ENCODE measurements around the gene TRHDE.

TRHDE gene

GRCh38 chr12:72246370-72246769 lies 25.8 kb upstream of the TRHDE start:
- no peaks in the 10 kb centered on the region for H3K9me3 ChIP-seq (ENCODE audit: insufficient read depth, low read depth, low read length)
- no peaks in the 10 kb centered on the region for H3K79me1 ChIP-seq (ENCODE audit: low read length)
- no peak overlapping the region for H2BK12ac ChIP-seq (ENCODE audit: low read length)
- H3K14ac ChIP-seq (ENCODE audit: low read length) = no peak overlapping the region
- no peak overlapping the region for H4K8ac ChIP-seq (ENCODE audit: low read depth, low read length)
- no peak overlapping the region for H4K12ac ChIP-seq (ENCODE audit: low read depth, low read length)
- H2AK5ac ChIP-seq (ENCODE audit: low read length) = no peak overlapping the region
- no peak overlapping the region for H3K23ac ChIP-seq (ENCODE audit: low read length)
- H3K36me3 ChIP-seq (ENCODE audit: control insufficient read depth in 1 of 2, insufficient read depth in 2 of 2, low read length in 2 of 2) = no peaks in the 10 kb centered on the region
- H4K91ac ChIP-seq (ENCODE audit: low read depth, low read length) = no peak overlapping the region
- no peak overlapping the region for H2AFZ ChIP-seq (ENCODE audit: insufficient read depth, low read length, poor library complexity)
- H3K27ac ChIP-seq (ENCODE audit: low read depth, low read length) = no peak overlapping the region
- no peak overlapping the region for H2BK120ac ChIP-seq (ENCODE audit: insufficient read depth, low read length, poor library complexity)
- H3K4ac ChIP-seq (ENCODE audit: low read depth, low read length) = no peak overlapping the region
- H3K4me1 ChIP-seq (ENCODE audit: control insufficient read depth in 1 of 2, insufficient read depth in 2 of 2, low read length in 2 of 2) = no peaks in the 10 kb centered on the region
- H3K4me3 ChIP-seq (ENCODE audit: low read depth, low read length) = no peak overlapping the region
- no peaks in the 10 kb centered on the region for H3K27me3 ChIP-seq (ENCODE audit: insufficient read depth, low read length)
- DNase-seq = no peak
- no peak overlapping the region for H3K4me2 ChIP-seq (ENCODE audit: low read length)
- WGBS (ENCODE audit: extremely low coverage, insufficient coverage, insufficient read length) = no CpG with 5 or more reads among the region's 4 CpGs
- H3K79me2 ChIP-seq (ENCODE audit: control insufficient read depth, insufficient read depth, low read length, poor library complexity) = no peaks in the 10 kb centered on the region
- no peak overlapping the region for H3K9ac ChIP-seq (ENCODE audit: low read length)
- H2BK5ac ChIP-seq (ENCODE audit: low read depth, low read length, poor library complexity) = no peak overlapping the region
- H3K18ac ChIP-seq (ENCODE audit: low read length) = no peak overlapping the region

GRCh38 chr12:72250346-72250745 lies 21.8 kb upstream of the TRHDE start:
- H2BK120ac ChIP-seq (ENCODE audit: insufficient read depth, low read length, poor library complexity) = no peak overlapping the region
- H2AFZ ChIP-seq (ENCODE audit: insufficient read depth, low read length, poor library complexity) = no peak overlapping the region
- H3K23ac ChIP-seq (ENCODE audit: low read length) = no peak overlapping the region
- no peaks in the 10 kb centered on the region for H3K9me3 ChIP-seq (ENCODE audit: insufficient read depth, low read depth, low read length)
- no peaks in the 10 kb centered on the region for H3K36me3 ChIP-seq (ENCODE audit: control insufficient read depth in 1 of 2, insufficient read depth in 2 of 2, low read length in 2 of 2)
- H3K79me1 ChIP-seq (ENCODE audit: low read length) = no peaks in the 10 kb centered on the region
- H4K12ac ChIP-seq (ENCODE audit: low read depth, low read length) = no peak overlapping the region
- no peak overlapping the region for H4K8ac ChIP-seq (ENCODE audit: low read depth, low read length)
- no peak overlapping the region for H4K91ac ChIP-seq (ENCODE audit: low read depth, low read length)
- no peak overlapping the region for H3K18ac ChIP-seq (ENCODE audit: low read length)
- no peak overlapping the region for H3K4me2 ChIP-seq (ENCODE audit: low read length)
- no peak overlapping the region for H3K9ac ChIP-seq (ENCODE audit: low read length)
- H2AK5ac ChIP-seq (ENCODE audit: low read length) = no peak overlapping the region
- H3K27me3 ChIP-seq (ENCODE audit: insufficient read depth, low read length) = no peaks in the 10 kb centered on the region
- no peaks in the 10 kb centered on the region for H3K79me2 ChIP-seq (ENCODE audit: control insufficient read depth, insufficient read depth, low read length, poor library complexity)
- no peak overlapping the region for H3K27ac ChIP-seq (ENCODE audit: low read depth, low read length)
- DNase-seq = no peak
- no CpG with 5 or more reads among the region's 2 CpGs for WGBS (ENCODE audit: extremely low coverage, insufficient coverage, insufficient read length)
- no peak overlapping the region for H2BK5ac ChIP-seq (ENCODE audit: low read depth, low read length, poor library complexity)
- no peak overlapping the region for H3K4ac ChIP-seq (ENCODE audit: low read depth, low read length)
- H3K14ac ChIP-seq (ENCODE audit: low read length) = no peak overlapping the region
- no peak overlapping the region for H2BK12ac ChIP-seq (ENCODE audit: low read length)
- H3K4me1 ChIP-seq (ENCODE audit: control insufficient read depth in 1 of 2, insufficient read depth in 2 of 2, low read length in 2 of 2) = no peaks in the 10 kb centered on the region
- H3K4me3 ChIP-seq (ENCODE audit: low read depth, low read length) = no peak overlapping the region

- Histone ChIP-seq H3K4me1 (ENCODE audit: control insufficient read depth in 1 of 2, insufficient read depth in 2 of 2, low read length in 2 of 2) (no peaks in the 10 kb centered on the region), H3K23ac (ENCODE audit: low read length) (no peak overlapping the region), H4K8ac (ENCODE audit: low read depth, low read length) (no peak overlapping the region), H3K4ac (ENCODE audit: low read depth, low read length) (no peak overlapping the region), H2AK5ac (ENCODE audit: low read length) (no peak overlapping the region), H3K27ac (ENCODE audit: low read depth, low read length) (no peak overlapping the region), H3K4me2 (ENCODE audit: low read length) (no peak overlapping the region), H3K18ac (ENCODE audit: low read length) (no peak overlapping the region), H3K79me1 (ENCODE audit: low read length) (no peaks in the 10 kb centered on the region), H4K91ac (ENCODE audit: low read depth, low read length) (no peak overlapping the region), H2BK12ac (ENCODE audit: low read length) (no peak overlapping the region), H3K4me3 (ENCODE audit: low read depth, low read length) (no peak overlapping the region), H3K79me2 (ENCODE audit: control insufficient read depth, insufficient read depth, low read length, poor library complexity) (no peaks in the 10 kb centered on the region), H4K12ac (ENCODE audit: low read depth, low read length) (no peak overlapping the region), H3K36me3 (ENCODE audit: control insufficient read depth in 1 of 2, insufficient read depth in 2 of 2, low read length in 2 of 2) (no peaks in the 10 kb centered on the region), H2AFZ (ENCODE audit: insufficient read depth, low read length, poor library complexity) (no peak overlapping the region), H3K27me3 (ENCODE audit: insufficient read depth, low read length) (no peaks in the 10 kb centered on the region), H3K9ac (ENCODE audit: low read length) (no peak overlapping the region), H2BK120ac (ENCODE audit: insufficient read depth, low read length, poor library complexity) (no peak overlapping the region), H3K14ac (ENCODE audit: low read length) (no peak overlapping the region), H2BK5ac (ENCODE audit: low read depth, low read length, poor library complexity) (no peak overlapping the region), H3K9me3 (ENCODE audit: insufficient read depth, low read depth, low read length) (no peaks in the 10 kb centered on the region)
- peak in 1 of 2 donors; percentile 27 for DNase-seq
- no CpG with 5 or more reads among the region's 1 CpG for WGBS (ENCODE audit: extremely low coverage, insufficient coverage, insufficient read length)
Observed at GRCh38 chr12:72256725-72257124, 15.4 kb upstream of the TRHDE start.

GRCh38 chr12:72261885-72262284 lies 10.3 kb upstream of the TRHDE start:
- no peak overlapping the region for H2AFZ ChIP-seq (ENCODE audit: insufficient read depth, low read length, poor library complexity)
- H2BK120ac ChIP-seq (ENCODE audit: insufficient read depth, low read length, poor library complexity) = no peak overlapping the region
- H3K18ac ChIP-seq (ENCODE audit: low read length) = no peak overlapping the region
- no peaks in the 10 kb centered on the region for H3K27me3 ChIP-seq (ENCODE audit: insufficient read depth, low read length)
- no peak overlapping the region for H3K14ac ChIP-seq (ENCODE audit: low read length)
- H3K9me3 ChIP-seq (ENCODE audit: insufficient read depth, low read depth, low read length) = no peaks in the 10 kb centered on the region
- no peak overlapping the region for H3K9ac ChIP-seq (ENCODE audit: low read length)
- no peak overlapping the region for H3K23ac ChIP-seq (ENCODE audit: low read length)
- H4K91ac ChIP-seq (ENCODE audit: low read depth, low read length) = no peak overlapping the region
- no peaks in the 10 kb centered on the region for H3K36me3 ChIP-seq (ENCODE audit: control insufficient read depth in 1 of 2, insufficient read depth in 2 of 2, low read length in 2 of 2)
- WGBS (ENCODE audit: extremely low coverage, insufficient coverage, insufficient read length) = no CpG with 5 or more reads among the region's 2 CpGs
- no peak overlapping the region for H3K4ac ChIP-seq (ENCODE audit: low read depth, low read length)
- no peaks in the 10 kb centered on the region for H3K79me2 ChIP-seq (ENCODE audit: control insufficient read depth, insufficient read depth, low read length, poor library complexity)
- H3K4me1 ChIP-seq (ENCODE audit: control insufficient read depth in 1 of 2, insufficient read depth in 2 of 2, low read length in 2 of 2) = no peaks in the 10 kb centered on the region
- no peak for DNase-seq
- no peak overlapping the region for H2BK5ac ChIP-seq (ENCODE audit: low read depth, low read length, poor library complexity)
- no peak overlapping the region for H2AK5ac ChIP-seq (ENCODE audit: low read length)
- no peak overlapping the region for H3K4me2 ChIP-seq (ENCODE audit: low read length)
- H4K8ac ChIP-seq (ENCODE audit: low read depth, low read length) = no peak overlapping the region
- H2BK12ac ChIP-seq (ENCODE audit: low read length) = no peak overlapping the region
- H3K79me1 ChIP-seq (ENCODE audit: low read length) = no peaks in the 10 kb centered on the region
- H4K12ac ChIP-seq (ENCODE audit: low read depth, low read length) = no peak overlapping the region
- no peak overlapping the region for H3K4me3 ChIP-seq (ENCODE audit: low read depth, low read length)
- H3K27ac ChIP-seq (ENCODE audit: low read depth, low read length) = no peak overlapping the region

Measured in trophoblast cell (in vitro differentiated cells and primary cell).